ENCODE data around the gene LMAN2L.

LMAN2L gene

GRCh38 chr2:96691022-96691612 is 48.7 kb downstream of the LMAN2L start:
- TF ChIP-seq POLR2AphosphoS5 (IDR thresholded peaks at IDR 0.05; ENCODE audit: low read depth, low read length) = no peak
- TF ChIP-seq FOXP2 (optimal IDR thresholded peaks at IDR 0.05; ENCODE audit: borderline replicate concordance, extremely low read depth, extremely low read length, insufficient read depth) = no peak
- no peak for TF ChIP-seq REST (IDR thresholded peaks at IDR 0.05; ENCODE audit: insufficient read depth in 1 of 2, low read depth in 2 of 2, low read length in 2 of 2)
- no peak for TF ChIP-seq TAF1 (IDR thresholded peaks at IDR 0.05; ENCODE audit: borderline replicate concordance, insufficient read depth, low read length)
- TF ChIP-seq SIN3A (IDR thresholded peaks at IDR 0.05; ENCODE audit: borderline replicate concordance, insufficient read depth, low read length) = no peak

- no peak for TF ChIP-seq REST (IDR thresholded peaks at IDR 0.05; ENCODE audit: insufficient read depth in 1 of 2, low read depth in 2 of 2, low read length in 2 of 2)
- no peak for TF ChIP-seq TAF1 (IDR thresholded peaks at IDR 0.05; ENCODE audit: borderline replicate concordance, insufficient read depth, low read length)
- TF ChIP-seq FOXP2 (optimal IDR thresholded peaks at IDR 0.05; ENCODE audit: borderline replicate concordance, extremely low read depth, extremely low read length, insufficient read depth) = no peak
- no peak for TF ChIP-seq SIN3A (IDR thresholded peaks at IDR 0.05; ENCODE audit: borderline replicate concordance, insufficient read depth, low read length)
- no peak for TF ChIP-seq POLR2AphosphoS5 (IDR thresholded peaks at IDR 0.05; ENCODE audit: low read depth, low read length)
These were observed 49.4 kb downstream of the LMAN2L start for GRCh38 chr2:96690306-96691021.

GRCh38 chr2:96689431-96689991 is 50.4 kb downstream of the LMAN2L start:
- TF ChIP-seq SIN3A (IDR thresholded peaks at IDR 0.05; ENCODE audit: borderline replicate concordance, insufficient read depth, low read length) (no peak), POLR2AphosphoS5 (IDR thresholded peaks at IDR 0.05; ENCODE audit: low read depth, low read length) (no peak), TAF1 (IDR thresholded peaks at IDR 0.05; ENCODE audit: borderline replicate concordance, insufficient read depth, low read length) (no peak)

GRCh38 chr2:96688649-96689430 is 51.0 kb downstream of the LMAN2L start:
- no peak for TF ChIP-seq POLR2AphosphoS5 (IDR thresholded peaks at IDR 0.05; ENCODE audit: low read depth, low read length)
- TF ChIP-seq REST (IDR thresholded peaks at IDR 0.05; ENCODE audit: insufficient read depth in 1 of 2, low read depth in 2 of 2, low read length in 2 of 2) = no peak
- no peak for TF ChIP-seq FOXP2 (optimal IDR thresholded peaks at IDR 0.05; ENCODE audit: borderline replicate concordance, extremely low read depth, extremely low read length, insufficient read depth)
- TF ChIP-seq SIN3A (IDR thresholded peaks at IDR 0.05; ENCODE audit: borderline replicate concordance, insufficient read depth, low read length) = no peak
- no peak for TF ChIP-seq TAF1 (IDR thresholded peaks at IDR 0.05; ENCODE audit: borderline replicate concordance, insufficient read depth, low read length)
